Brain pericyte (primary cell): ENCODE data around the gene SRM.
"Not testable (repeated sequence)": the region's sequence is repeated elsewhere in the genome, so short reads cannot be mapped to it uniquely, and the experiment has no call there.

Experiments used
- DNase-seq: peaks from one replicate; pipeline ENCODE4 v3.0.0-alpha.2; 2012; ENCODE audit warnings: low read depth, low spot score

Gene SRM

DNA sequence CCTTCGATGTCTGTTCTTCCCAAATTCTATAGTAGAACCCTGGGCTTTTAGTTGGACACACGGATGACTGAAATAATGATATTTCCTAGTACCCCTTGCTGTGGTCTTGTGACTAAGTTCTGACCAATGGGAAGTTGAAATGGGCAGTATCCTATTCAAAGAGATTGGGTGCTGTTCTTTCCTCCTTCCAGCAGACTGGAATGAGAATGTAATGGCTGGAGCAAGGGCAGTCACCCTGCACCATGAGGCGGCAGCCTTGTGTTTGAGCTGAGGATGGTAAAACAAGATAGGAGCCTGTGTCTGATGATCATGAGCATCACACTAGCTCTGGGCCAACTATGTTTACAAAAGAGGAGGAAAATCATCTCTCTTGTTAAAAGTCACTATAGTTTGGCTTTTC is 5.1 kb upstream of the SRM start:
- DNase-seq: no peak

- not testable (repeated sequence) for DNase-seq
These were observed 4.2 kb upstream of the SRM start for GRCh38 chr1:11063937-11064537.

GRCh38 chr1:11062965-11063401 is 3.2 kb upstream of the SRM start:
- DNase-seq: no peak

DNA sequence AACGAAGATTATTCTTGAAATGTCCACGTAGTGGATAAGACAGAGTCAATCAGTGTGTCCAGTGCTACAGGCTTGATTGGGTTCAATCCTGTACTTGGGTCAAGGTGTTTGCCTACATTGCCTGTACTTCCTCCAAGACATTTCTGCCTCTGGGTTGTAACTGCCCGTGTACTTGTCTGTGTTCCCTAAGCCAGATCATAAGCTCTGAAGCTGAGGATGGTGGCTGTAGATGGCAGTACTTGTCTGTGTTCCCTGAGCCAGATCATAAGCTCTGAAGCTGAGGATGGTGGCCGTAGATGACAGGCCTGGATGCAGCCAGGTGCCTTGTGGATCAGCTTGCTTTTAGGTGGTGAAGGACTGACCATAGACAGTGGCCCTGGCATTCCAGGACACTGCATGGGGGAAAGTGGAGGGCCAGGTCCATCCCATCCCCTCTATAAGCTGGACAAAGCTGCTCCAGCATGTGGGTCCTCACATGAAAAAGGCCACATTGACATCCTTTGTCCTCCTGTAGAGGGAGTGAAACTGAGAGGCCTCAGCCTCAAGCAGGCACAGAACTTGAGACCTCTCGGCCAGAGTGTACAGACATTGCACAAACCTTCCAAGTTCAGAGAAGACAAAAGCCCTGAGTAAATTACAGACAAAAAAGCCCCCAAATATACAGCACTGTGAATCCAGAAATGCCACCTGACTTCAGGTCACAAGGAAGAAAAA is 2.0 kb upstream of the SRM start:
- no peak for DNase-seq

DNA sequence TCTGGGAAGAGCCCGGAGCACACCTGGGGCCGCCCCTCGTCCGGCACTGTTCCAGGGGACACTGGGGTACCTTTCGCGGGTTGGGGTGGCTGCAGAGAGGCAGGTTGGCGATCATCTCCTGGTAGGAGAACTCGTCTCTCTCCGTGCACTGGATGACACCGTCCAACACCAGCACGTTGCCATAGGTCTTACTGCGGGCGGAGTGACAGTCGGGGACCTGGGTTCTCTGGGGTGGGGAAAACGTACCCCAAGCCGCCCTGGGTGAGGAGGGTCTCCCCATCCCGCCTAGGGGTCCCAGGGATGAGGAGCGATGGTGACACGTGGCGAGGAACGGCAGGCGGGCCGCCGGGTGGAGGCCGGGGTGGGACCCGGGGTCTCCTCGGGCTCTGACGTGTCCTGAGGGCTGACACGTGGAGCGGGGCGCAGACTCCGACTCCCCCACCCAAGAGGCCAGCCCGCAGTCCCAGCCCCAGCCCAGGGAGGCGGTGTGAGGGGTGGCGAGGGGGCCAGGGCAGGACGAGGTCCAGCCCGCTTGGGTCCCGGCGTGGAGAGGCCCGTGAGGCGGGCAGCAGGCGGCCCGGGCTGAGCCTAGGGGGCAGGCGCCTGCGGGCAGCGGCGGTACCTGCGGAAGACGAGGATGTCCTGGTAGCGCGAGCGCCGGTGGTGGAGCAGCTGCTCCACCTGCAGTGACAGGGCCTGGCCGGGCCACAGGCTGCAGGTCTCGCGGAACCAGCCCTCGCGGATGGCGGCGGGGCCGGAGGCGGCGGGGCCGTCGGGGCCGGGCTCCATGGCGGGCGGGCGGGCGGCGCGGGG is 457 bp downstream of the SRM start:
- no peak for DNase-seq

DNA sequence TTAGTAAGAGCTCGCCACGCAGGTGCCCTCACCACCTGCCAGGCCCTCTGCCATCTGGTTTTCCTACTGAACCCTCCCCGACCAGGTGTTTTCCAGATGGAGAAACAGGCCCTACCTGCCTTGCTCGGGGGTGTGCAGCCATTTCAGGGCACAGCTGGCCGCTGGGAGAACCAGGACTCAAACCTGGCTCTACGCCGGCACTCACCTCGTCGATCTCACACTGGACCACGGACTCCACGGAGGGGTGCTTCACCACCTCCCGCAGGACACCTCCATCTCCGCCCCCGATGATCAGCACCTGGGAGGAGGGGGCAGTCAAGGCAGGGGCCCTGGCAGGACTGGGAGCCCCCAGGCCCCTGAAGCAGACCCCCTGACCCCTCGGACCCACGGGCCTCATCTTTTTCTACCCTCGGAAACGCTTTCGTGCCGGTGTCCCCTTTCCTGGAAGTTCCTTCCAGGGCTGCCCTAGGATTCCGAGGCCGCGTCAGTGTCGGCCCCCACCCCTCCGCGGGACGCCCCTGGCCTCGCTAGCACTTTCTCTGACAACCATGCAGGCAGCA is 1.1 kb downstream of the SRM start:
- DNase-seq: no peak

DNA sequence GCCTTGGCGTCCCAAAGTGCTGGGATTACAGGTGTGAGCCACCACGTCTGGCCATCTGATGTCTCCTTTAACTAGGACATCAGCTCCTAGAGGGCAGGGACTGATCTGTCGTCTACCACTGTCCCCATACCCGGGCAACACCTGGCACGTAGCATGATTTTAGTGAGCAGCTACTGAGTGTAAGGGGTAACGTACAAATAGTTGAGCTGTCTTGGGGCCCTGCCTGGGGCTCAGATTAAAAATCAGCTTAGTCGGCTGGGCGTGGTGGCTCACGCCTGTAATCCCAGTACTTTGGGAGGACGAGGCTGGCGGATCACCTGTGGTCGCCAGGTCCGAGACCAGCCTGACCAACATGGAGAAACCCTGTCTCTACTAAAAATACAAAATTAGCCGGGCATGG is 1.8 kb downstream of the SRM start:
- no peak for DNase-seq

GRCh38 chr1:11057477-11057876 is 2.3 kb downstream of the SRM start:
- DNase-seq: no peak

DNA sequence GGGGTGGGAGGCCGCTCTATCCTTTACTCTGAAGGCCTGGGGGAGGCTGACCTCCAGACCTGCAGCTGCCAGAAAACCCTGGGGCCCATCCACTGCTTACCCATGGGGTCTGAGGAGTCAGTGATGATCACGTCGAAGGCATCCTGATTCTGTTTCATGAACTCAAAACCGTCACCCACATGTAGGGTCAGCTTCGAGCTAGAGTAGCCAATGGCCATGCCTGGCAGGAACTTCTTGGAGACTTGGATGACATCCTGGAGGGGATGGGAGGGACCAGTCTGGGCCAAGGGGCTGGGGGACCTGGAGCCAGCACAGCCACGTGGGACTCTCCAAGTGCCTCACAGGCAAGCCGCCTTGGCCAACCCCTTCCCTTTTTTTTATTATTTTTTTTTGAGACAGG is 3.3 kb downstream of the SRM start:
- DNase-seq: no peak

DNA sequence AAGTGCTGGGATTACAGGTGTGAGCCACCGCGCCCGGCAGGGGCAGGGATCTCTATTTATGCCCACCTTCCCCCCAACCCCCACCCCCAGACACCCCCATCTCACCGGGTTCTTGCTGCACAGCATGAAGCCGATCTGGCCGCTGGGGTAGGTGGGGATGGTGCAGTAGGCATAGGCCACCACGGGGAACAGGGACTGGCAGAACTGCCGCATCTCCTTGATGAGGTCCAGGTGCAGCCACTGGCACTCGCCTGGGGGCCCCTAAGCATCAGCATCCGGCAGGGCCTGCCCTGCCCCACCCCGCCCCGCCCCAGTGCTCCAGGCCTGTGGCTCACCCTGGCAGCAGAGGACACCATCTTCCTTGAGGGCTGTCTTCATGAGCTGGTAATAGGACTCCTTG is 4.1 kb downstream of the SRM start:
- no peak for DNase-seq

DNA sequence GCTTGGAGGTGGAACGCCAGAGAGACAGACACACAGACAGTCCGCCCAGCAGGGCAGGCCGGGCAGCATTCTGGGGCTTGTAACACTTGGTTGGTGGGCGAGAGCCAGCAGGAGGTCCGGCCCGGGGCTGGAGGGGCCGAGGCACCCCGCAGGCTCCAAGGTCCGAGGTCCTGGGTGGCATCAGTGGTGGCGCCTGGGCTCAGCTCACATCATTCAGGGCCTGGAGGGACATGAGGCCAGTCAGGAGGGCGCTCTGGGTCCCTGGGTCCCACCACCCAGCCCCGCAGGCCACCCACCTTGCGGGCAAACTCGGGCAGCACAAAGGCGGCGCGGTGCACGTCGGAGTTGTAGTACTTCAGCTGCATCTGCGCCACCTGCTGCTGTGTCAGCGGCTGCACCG is 5.2 kb downstream of the SRM start:
- no peak for DNase-seq

DNA sequence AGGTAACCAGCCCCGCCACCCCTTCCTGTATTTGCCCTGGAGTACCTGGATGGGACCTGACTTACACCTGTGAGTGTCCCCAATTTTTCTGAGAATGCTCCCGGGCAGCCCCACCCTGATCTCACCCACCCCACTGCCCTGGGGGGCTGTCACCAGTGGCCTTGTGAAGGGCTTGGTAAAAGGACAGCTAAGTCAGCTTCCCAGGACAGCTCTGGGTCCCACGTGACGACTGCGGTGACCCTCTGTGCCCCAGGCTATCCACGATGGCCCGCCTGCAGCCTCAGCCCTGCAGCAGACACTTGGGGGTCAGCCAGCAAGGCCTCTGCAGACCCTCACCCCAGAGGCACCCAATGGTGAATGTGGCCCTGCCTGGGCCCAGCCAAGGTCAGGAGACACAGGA is 5.6 kb downstream of the SRM start:
- DNase-seq: no peak

DNA sequence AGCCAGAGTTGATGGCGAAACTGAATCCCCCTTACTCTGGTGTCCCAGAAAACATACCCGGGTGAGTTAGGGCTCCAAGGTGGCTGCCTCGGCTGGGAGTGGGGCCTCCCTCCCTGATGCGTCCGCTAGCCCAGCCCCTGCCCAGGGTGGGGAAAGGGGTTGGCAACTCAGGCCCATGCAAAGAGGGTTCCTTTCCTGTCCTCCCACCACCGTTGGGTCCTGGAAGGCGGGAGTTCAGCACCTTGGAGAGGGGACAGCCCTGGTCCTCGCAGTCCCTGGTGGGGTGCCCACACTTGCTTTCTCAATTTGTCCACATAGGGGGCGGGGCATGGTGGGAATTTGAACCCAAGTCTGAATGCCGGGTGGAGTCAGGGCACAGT is 6.1 kb downstream of the SRM start:
- DNase-seq: no peak

DNA sequence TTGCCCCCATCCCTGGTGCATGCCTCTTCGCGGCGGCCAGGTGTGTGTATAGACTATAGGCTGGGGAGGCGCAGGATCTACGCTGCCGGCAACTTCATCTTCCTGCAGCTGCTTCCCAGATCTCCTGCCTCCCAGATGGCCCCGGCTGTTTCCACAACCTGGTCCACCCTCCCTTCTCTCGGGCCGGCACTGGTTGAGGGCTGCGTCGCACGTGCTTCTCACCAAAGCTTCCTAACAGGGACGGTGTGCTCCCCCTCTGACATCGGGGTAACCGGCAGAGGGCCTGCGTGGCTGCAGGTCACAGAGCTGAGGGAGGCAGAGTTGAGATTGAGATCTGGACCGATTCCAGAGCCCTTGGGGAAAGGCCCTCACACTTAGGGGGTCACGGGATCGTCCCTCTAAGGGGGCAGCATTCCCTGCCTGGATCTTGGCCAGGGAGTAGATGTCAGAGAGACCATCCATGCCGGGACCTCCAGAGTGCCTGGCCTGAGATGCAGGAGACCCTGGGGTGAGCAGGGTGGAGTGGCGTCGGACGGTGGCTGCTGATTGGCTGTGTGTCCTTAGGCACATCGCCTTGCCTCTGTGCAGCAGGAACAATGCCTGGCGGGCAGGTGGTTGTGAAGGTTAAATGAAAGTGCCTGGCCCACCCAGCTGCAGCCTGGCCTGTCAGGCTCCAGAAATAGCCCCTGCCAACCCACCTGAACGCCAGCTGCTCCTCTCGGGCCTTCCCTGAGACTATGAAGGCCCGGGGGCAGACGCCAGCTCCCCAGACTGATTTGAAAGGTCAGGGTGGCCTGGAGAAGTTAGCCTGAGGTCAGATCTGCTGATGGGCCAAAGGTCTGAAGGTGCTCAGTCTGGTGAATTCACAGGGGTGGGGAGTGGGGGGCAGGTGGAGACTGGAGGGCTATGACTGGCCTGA is 6.7 kb downstream of the SRM start:
- DNase-seq: no peak

DNA sequence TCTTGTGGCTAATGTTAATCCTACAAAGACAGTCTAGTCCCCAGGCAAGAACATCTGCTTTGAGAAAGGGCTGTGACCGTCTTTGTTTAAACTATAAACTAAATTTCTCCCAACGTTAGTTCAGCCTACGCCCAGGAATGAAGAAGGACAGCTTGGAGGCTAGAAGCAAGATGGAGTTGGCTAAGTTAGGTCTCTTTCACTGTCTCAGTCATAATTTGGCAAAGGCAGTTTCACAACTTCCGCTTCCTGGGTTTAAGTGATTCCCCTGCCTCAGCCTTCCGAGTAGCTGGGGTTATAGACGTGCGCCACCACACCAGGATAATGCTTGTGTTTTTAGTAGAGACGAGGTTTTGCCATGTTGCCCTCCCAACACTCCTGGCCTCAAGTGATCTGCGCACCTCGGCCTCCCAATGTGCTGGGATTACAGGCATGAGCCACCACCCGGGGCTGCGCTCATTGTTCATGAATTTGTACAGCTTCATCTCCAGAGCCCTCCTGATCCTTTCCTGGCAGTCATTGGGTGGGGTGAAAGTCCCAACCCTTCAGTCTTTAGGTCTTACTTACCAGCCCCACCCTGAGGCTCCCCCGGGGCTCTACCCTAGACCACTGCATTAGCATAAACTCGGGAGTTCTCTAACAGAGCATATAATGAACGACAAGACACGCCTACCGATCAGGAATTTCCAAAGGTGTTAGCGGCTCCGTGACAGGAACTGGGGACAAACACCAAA is 7.9 kb downstream of the SRM start:
- DNase-seq: no peak

DNA sequence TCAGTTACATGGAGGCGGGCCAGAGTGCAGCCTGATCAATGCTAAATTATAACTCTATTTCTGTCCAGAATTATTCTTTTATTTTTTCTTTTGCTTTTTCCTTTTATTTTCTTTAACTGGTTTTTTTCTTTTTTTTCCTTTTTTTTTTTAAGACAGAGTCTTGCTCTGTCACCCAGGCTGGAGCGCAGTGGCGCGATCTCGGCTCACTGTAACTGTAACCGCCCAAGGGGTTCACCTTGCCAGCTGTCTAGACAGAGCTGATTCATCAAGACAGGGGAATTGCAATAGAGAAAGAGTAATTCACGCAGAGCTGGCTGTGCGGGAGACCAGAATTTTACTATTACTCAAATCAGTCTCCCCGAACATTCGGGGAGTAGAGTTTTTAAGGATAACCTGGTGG is 8.7 kb downstream of the SRM start:
- DNase-seq: not testable (repeated sequence)

DNA sequence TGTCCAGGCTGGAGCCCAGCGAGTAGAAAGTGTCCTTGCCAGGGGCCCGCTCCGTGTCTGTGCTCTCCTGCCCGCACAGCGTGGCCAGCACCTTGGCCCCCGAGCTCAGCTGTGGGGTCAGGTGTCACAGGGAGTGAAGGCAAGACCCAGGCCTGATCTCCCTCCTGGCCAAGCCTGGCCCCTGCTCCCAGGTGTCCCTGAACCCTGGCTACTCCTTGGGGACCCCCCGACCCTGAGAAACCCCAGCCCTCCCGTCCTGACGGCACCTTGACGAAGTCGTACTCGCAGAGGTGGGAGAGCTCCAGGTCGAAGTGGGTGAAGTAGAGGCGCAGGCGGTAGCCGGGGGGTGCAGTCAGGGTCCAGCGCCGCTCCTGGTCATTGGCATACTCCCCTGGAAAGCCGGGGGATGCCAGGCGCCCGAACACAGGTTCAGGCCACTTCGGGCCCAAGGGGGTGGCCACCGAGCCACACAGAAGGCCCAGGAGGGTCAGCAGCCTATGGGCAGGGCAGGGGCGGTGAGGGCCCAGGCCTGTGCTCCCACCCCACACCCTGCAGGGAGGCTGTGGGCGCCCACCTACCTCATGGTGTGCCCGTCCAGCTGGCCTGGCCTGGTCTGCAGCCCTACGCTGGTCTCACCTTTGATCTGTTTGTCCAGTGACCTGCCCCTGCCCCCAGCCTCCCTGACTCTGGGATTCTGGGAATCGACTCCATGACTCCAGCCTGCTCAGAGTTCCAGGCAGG is 13.0 kb downstream of the SRM start, which contains the start of gene MASP2:
Gene MASP2, minus strand, starts transcription at position 615 of the 741 bp plus-strand sequence. Its CDS starts 32 bp downstream, at position 583.
- DNase-seq: no peak

- no peak for DNase-seq
These were observed 13.6 kb downstream of the SRM start for GRCh38 chr1:11046270-11046566.

- no peak for DNase-seq
These were observed 14.2 kb downstream of the SRM start for GRCh38 chr1:11045428-11046269.
